Thymus (tissue), 11 donors: ENCODE results near the gene KCTD19. TPM values are rescaled to one million over a fixed set of nuclear protein-coding genes. Genes with fewer than 3 reads are reported as not detected.

Source experiments
- DNase-seq, 9 donors: peaks; one replicate each; pipeline ENCODE4 v3.0.0-alpha.2; 2013; ENCODE audit warnings: low spot score in 9 of 9, low read depth in 6 of 9, missing footprints in 1 of 9
- H3K27ac ChIP-seq, 2 donors: one replicate each; pipeline ENCODE4 v1.5.1; 2013; ENCODE audit warnings: control low read depth in 1 of 2, low read depth in 1 of 2, low read length in 1 of 2, mild to moderate bottlenecking in 1 of 2, moderate library complexity in 1 of 2
- H3K27me3 ChIP-seq, 2 donors: one replicate each; pipeline ENCODE4 v1.5.1; 2013; ENCODE audit warnings: low read length in 1 of 2; ENCODE audit not compliant: control insufficient read depth in 2 of 2, insufficient read depth in 1 of 2
- H3K36me3 ChIP-seq, 2 donors: one replicate each; pipeline ENCODE4 v1.5.1; 2013; ENCODE audit warnings: low read length in 1 of 2, mild to moderate bottlenecking in 1 of 2, moderate library complexity in 1 of 2; ENCODE audit not compliant: control insufficient read depth in 2 of 2, insufficient read depth in 2 of 2
- H3K4me1 ChIP-seq, 2 donors: one replicate each; pipeline ENCODE4 v1.5.1; 2013; ENCODE audit warnings: low read length in 2 of 2; ENCODE audit not compliant: control insufficient read depth in 2 of 2, insufficient read depth in 2 of 2
- H3K4me3 ChIP-seq, 2 donors: one replicate each; pipeline ENCODE4 v1.5.1; 2013; ENCODE audit warnings: low read length in 2 of 2, control low read depth in 1 of 2, mild to moderate bottlenecking in 1 of 2
- H3K9me3 ChIP-seq, 2 donors: one replicate each; pipeline ENCODE4 v1.5.1; 2013; ENCODE audit warnings: low read length in 1 of 2, mild to moderate bottlenecking in 1 of 2; ENCODE audit not compliant: control insufficient read depth in 2 of 2, insufficient read depth in 1 of 2
- WGBS: extraction: QIAGEN DNeasy Blood & Tissue Kit; methylation state at CpG from one replicate; pipeline ENCODE4 v1.1.7; 2013; 5-methylcytosine and 5-hydroxymethylcytosine counted together
- polyA plus RNA-seq: library from polyadenylated mRNA; stranded (reverse); fragments of 200-250 nt; gene quantifications from one replicate; pipeline ENCODE4 v1.2.3, GENCODE V29; 2013
- total RNA-seq: library from RNA; stranded (reverse); fragments of 120-200 nt; gene quantifications from one replicate; pipeline ENCODE4 v1.2.4, GENCODE V29; 2013
- donor health status: healthy.

KCTD19 gene
- total and polyA plus RNA-seq, 2 donors: 0.19 to 0.34 TPM

DNA sequence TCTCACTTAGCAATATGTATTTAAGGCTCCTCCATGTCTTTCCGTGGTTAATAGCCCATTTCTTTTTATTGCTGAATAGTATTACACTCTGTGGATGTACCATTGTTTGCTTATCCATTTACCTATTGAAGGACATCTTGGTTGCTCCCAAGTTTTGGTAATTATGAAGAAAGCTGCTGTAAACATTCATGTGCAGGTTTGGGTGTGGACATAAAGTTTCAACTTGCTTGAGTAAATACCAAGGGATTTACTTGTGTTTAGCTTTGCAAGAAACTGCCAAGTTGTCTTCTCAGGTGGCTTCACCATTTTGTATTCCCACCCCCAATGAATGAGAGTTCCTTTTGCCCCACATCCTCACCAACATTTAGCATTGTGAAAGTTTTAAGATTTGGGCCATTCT, 9.6 kb upstream of the KCTD19 start:
- H3K4me3 ChIP-seq: no peak overlapping the region
- H3K9me3 ChIP-seq: no peaks in the 10 kb centered on the region
- H3K36me3 ChIP-seq: no peaks in the 10 kb centered on the region
- H3K27me3 ChIP-seq: no peaks in the 10 kb centered on the region
- no peaks in the 10 kb centered on the region for H3K4me1 ChIP-seq
- 92% methylated on average over 1 of the region's 1 CpG for WGBS
- H3K27ac ChIP-seq: no peak overlapping the region
- no peak for DNase-seq

DNA sequence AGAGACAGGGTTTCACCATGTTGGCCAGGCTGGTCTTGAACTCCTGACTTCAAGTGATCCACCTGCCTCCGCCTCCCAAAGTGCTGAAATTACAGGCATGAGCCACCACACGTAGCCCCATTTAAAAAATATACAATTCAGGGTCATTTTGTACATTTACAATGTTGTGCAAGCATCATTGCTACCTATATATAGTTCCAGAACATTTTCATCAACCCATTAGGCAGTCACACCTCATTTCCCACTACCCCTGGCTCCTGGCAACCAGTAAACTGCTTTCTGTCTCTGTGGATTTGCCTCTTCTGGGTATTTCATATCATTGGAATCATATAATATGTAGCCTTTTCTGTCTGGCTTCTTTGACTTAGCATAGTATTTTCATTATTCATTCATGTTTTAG, 6.8 kb upstream of the KCTD19 start:
- H3K9me3 ChIP-seq: no peaks in the 10 kb centered on the region
- H3K4me1 ChIP-seq: no peaks in the 10 kb centered on the region
- H3K27ac ChIP-seq: no peak overlapping the region
- no peaks in the 10 kb centered on the region for H3K36me3 ChIP-seq
- no peak overlapping the region for H3K4me3 ChIP-seq
- DNase-seq: no peak
- WGBS: 88% methylated on average over 2 of the region's 2 CpGs
- H3K27me3 ChIP-seq: no peaks in the 10 kb centered on the region

DNA sequence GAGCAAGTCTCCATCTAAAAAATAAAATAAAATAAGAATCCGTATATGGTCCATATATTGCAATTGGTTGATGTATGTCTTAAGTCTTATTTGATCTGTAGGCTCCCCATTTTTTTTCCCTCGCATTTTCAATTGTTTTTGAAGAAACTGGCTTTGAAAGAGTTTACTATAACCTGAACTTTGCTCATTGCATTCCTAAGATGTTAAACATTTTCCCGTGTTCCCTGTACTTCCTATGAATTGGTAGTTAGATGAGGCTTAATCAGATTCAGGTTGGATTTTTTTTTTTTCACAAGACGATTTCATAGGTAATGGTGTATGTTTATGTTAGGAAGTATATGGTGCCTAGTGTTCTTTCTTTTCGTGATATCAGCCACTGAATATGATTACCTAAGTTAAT, 3.4 kb upstream of the KCTD19 start:
- Histone ChIP-seq H3K4me1 (peaks cover 6 to 9% of the 10 kb centered on the region in 2 donors), H3K27ac (no peak overlapping the region), H3K36me3 (no peaks in the 10 kb centered on the region), H3K9me3 (no peaks in the 10 kb centered on the region), H3K27me3 (peaks cover 0 to 21% of the 10 kb centered on the region in 2 donors), H3K4me3 (no peak overlapping the region)
- no peak for DNase-seq
- 92% methylated on average over 5 of the region's 5 CpGs for WGBS

DNA sequence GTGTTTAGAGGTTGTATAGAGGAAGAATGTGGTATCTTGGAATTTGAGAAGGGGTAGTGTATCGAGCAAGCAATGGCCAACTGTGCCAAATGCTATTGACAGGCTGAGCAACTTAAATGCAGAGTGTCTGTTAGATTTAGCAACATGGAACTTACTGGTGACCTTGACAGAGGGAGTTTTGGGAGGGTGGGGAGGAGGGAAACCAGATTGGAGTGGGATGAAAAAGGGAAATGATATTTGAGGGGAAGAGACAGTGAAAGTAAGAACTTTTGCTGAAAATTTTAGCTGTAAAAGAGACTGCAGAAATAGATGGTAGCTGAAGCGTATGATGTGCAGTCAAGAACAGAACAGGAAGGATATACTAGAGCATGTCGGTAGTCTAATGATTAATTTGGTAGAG, 1.2 kb upstream of the KCTD19 start:
- H3K36me3 ChIP-seq: no peaks in the 10 kb centered on the region
- H3K4me1 ChIP-seq: peaks cover 6 to 10% of the 10 kb centered on the region in 2 donors
- H3K27me3 ChIP-seq: peaks cover 0 to 29% of the 10 kb centered on the region in 2 donors
- 58% methylated on average over 3 of the region's 3 CpGs for WGBS
- H3K27ac ChIP-seq: no peak overlapping the region
- no peak overlapping the region for H3K4me3 ChIP-seq
- H3K9me3 ChIP-seq: no peaks in the 10 kb centered on the region
- DNase-seq: no peak

DNA sequence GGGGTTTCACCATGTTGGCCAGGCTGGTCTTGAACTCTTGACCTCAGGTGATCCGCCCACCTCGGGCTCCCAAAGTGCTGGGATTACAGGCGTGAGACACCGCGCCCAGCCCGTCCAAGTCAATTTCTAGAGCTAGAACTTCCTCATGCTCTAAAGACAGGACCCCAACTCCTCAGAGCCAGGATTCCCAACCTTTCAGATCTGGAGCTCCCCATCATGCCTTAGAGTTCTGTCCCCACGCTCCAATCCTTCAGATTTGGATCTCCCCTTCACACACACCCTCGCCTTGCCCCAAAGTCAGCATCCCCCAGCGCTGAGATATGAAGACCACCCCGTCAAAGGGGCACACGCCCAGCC, 448 bp downstream of the KCTD19 start:
- no peak for DNase-seq
- no peaks in the 10 kb centered on the region for H3K36me3 ChIP-seq
- H3K4me3 ChIP-seq: peak overlapping the region; percentile 50 to 53
- no peak overlapping the region for H3K27ac ChIP-seq
- peaks cover 6 to 10% of the 10 kb centered on the region in 2 donors for H3K4me1 ChIP-seq
- peaks cover 0 to 29% of the 10 kb centered on the region in 2 donors for H3K27me3 ChIP-seq
- 35% methylated on average over 11 of the region's 11 CpGs for WGBS
- no peaks in the 10 kb centered on the region for H3K9me3 ChIP-seq

DNA sequence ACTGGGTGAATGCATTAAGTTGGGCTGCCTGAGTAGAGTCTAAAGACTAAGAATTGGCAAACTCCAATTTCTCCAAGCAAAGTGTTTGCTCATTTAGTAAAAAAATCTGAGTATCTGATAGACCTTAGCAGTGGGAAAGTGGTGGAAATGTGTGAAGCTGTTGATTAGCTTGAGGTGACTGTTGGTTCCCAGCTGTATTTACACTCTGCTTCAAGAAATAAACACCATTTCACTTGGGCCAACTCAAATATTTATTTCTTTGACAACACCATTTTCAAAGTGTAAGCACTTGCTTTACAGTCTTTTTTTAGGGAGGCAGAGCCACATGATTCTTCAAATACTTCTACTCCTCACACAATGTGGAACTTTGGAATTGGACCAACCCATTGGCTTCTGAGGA, 8.7 kb downstream of the KCTD19 start:
- Histone ChIP-seq H3K4me1 (no peaks in the 10 kb centered on the region), H3K27ac (no peak overlapping the region)
- no peak for DNase-seq

DNA sequence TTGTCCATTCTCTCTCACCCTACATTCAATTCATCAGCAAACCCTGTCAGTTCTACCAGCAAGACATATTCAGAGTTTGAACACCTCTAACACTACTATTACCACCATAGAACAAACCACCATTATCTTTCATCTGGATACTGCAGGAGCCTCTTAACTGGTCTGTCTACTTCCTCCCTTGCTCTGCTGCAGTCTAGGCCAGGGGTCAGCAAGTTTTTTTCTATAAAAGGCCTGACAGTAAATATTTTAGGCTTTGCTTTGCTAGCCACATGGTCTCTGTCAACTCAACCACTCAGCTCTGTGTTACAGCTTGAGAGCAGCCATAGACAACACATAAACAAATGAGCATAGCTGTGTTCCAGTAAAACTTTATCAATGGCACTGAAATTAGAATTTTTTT, 13.8 kb downstream of the KCTD19 start:
- Histone ChIP-seq H3K4me3 (no peak overlapping the region), H3K36me3 (no peaks in the 10 kb centered on the region), H3K27me3 (no peaks in the 10 kb centered on the region), H3K9me3 (peaks cover 0 to 3% of the 10 kb centered on the region in 2 donors), H3K27ac (no peak overlapping the region), H3K4me1 (no peaks in the 10 kb centered on the region)
- no peak for DNase-seq

More for the DNA sequence above, 8.7 kb downstream of the KCTD19 start:
- Histone ChIP-seq H3K27me3 (no peaks in the 10 kb centered on the region), H3K36me3 (no peaks in the 10 kb centered on the region), H3K4me3 (no peak overlapping the region), H3K9me3 (no peaks in the 10 kb centered on the region)

DNA sequence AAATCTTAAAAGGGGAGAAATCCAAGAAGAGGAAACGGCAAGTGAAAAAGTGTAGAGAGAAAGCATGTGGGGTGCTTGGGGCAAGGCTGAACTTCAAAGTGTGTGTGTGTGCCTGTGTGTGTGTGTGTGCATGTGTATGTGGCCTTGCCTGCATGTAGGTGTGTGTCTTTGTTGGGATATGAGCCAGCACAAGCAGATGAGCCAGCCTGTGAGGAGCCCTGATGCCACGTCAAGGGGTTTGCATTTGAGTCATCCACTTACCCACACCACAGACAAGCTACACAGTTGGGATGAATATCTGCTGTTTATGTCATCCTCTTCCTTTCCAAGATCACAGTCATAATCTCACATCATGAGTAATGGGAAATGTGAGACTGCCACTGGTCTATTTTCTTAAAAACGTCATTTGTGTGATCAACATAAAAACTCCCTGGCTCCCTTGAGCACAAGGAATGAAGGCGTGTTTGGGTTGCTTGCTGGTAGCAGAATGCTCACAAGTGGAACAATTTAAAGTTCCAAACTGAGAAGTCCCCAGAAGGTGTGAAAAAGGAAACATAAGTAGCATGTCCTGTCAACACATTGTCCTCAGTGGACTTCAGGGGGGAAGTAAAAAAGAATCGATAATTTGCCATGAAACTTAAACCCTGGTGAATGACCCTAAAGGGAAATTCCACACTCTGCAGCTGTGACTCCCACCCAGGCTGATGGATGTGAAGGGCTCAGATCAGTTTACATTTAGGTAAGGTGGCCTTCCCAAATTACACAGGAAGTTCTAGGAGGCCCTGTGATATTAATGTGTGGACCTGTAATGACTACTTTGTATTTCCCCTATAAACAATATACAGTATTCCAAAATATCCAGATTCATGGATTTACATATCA, 14.7 kb downstream of the KCTD19 start:
- Histone ChIP-seq H3K4me3 (no peak overlapping the region), H3K9me3 (peaks cover 0 to 3% of the 10 kb centered on the region in 2 donors), H3K27me3 (no peaks in the 10 kb centered on the region), H3K36me3 (no peaks in the 10 kb centered on the region), H3K4me1 (no peaks in the 10 kb centered on the region), H3K27ac (peak overlapping the region; percentile 8 to 32)
- 88% methylated on average over 5 of the region's 5 CpGs for WGBS
- peak in 1 of 9 donors; percentile 13 for DNase-seq

DNA sequence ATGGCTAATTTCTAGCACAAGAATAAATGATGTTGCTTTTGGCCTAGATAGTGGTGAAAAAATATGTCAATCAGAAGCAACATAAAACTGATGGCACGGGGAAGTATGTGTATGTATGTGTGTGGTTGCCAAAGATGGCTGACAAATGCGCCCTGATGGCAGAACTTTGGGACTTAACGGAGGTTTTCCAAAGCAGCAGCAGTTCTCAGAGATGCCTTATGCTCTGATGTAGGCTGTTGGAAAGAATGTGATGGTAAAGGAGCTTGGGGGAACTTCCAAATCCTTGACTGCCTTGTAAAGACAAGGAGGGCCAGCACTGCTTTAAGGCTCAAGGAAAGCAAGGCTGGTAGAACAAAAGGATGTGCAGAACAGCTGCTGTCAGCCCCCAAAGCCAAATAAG, 16.0 kb downstream of the KCTD19 start:
- WGBS: 97% methylated on average over 3 of the region's 3 CpGs
- no peaks in the 10 kb centered on the region for H3K4me1 ChIP-seq
- DNase-seq: no peak
- H3K9me3 ChIP-seq: peaks cover 0 to 3% of the 10 kb centered on the region in 2 donors
- H3K36me3 ChIP-seq: no peaks in the 10 kb centered on the region
- no peaks in the 10 kb centered on the region for H3K27me3 ChIP-seq
- H3K27ac ChIP-seq: no peak overlapping the region
- no peak overlapping the region for H3K4me3 ChIP-seq
